HepG2 (cell line): Measurements from ENCODE around the gene GJB4. TPM values are rescaled to one million over a fixed set of nuclear protein-coding genes. Genes with fewer than 3 reads are reported as not detected.
"Not testable (repeated sequence)": the region's sequence is repeated elsewhere in the genome, so short reads cannot be mapped to it uniquely, and the experiment has no call there.

ENCODE experiments used
- ATAC-seq: fragments of 200-7000 bp; cut with Tn5 transposase; 3 replicates; pipeline ENCODE4 v1.9.1; 2020; ENCODE audit warnings: mild to moderate bottlenecking, moderate library complexity
- BruUV-seq: library from RNA; stranded (reverse); fragments of 400-500 nt; replicated peaks from 2 replicates; lab custom pipeline; 2021; lab: Mats Ljungman, UMichigan
- CTCF ChIA-PET: fragments of 300-600 bp; formaldehyde crosslinking; extraction: SDS; loops from one replicate; lab custom pipeline; 2021; ENCODE audit warnings: low total read pairs, inconsistent platforms, low intra/inter-chr PET ratio; lab: Yijun Ruan, JAX
- POLR2A ChIA-PET: fragments of 350-600 bp; sonication (Branson Sonifier 250); formaldehyde crosslinking; loops from one replicate; lab custom pipeline; 2020; ENCODE audit warnings: antibody characterized with exemption, inconsistent platforms; lab: Yijun Ruan, JAX
- DNase-seq: peaks from one replicate; pipeline ENCODE4 v3.0.0-alpha.2; 2015; ENCODE audit warnings: low spot score
- FAIRE-seq: peaks from 3 replicates; lab custom pipeline; 2011; peaks lifted over from hg19 to GRCh38; lab: Jason Lieb, UNC
- H2AFZ ChIP-seq: one replicate; pipeline ENCODE4 v1.6.1; 2011; ENCODE audit warnings: low read length, inconsistent platforms
- H3K27ac ChIP-seq: fragments of 300-600 bp; 3 replicates; pipeline ENCODE4 v1.8.0; 2011; ENCODE audit warnings: mixed run types, mild to moderate bottlenecking, mixed read lengths, low read length, inconsistent platforms; ENCODE audit not compliant: insufficient read depth; ENCODE audit errors: extremely low read length
- H3K27me3 ChIP-seq, 2 experiments: fragments of 200-600 bp in 1 of 2; 2 replicates in 1 of 2; 3 replicates in 1 of 2; pipeline versions ENCODE4 v1.6.0 to v1.8.0; 2011; ENCODE audit warnings: low read length in 2 of 2, mild to moderate bottlenecking in 2 of 2, moderate library complexity in 2 of 2, inconsistent platforms in 1 of 2; ENCODE audit not compliant: insufficient read depth in 2 of 2, control insufficient read depth in 1 of 2
- H3K36me3 ChIP-seq, 2 experiments: fragments of 200-600 bp in 1 of 2; replicated peaks in 1 of 2; 2 replicates in 1 of 2; 3 replicates in 1 of 2; pipeline versions ENCODE4 v1.5.1 to v1.8.0; 2011; ENCODE audit warnings: low read length in 2 of 2, inconsistent platforms in 1 of 2; ENCODE audit not compliant: insufficient read depth in 2 of 2, control insufficient read depth in 1 of 2
- H3K4me1 ChIP-seq: 2 replicates; pipeline ENCODE4 v1.5.1; 2012; ENCODE audit warnings: low read length, inconsistent platforms; ENCODE audit not compliant: insufficient read depth
- H3K4me2 ChIP-seq: 2 replicates; pipeline ENCODE4 v1.6.0; 2011; ENCODE audit warnings: low read depth, low read length, inconsistent platforms
- H3K4me3 ChIP-seq, 3 experiments: fragments of 200-600 bp in 1 of 3; sonication (generic), shearing (Covaris generic) in 1 of 3; replicated peaks in 1 of 3; 2 replicates each; pipeline ENCODE4 v1.5.1; 2011 to 2016; ENCODE audit warnings: low read length in 3 of 3, inconsistent platforms in 2 of 3, low read depth in 2 of 3, mild to moderate bottlenecking in 2 of 3, control low read depth in 1 of 3, mixed read lengths in 1 of 3; ENCODE audit not compliant: insufficient read depth in 1 of 3
- H3K79me2 ChIP-seq: one replicate; pipeline ENCODE4 v1.6.1; 2011; ENCODE audit warnings: low read length, inconsistent platforms; ENCODE audit not compliant: insufficient read depth
- H3K9ac ChIP-seq: 2 replicates; pipeline ENCODE4 v1.6.0; 2011; ENCODE audit warnings: mild to moderate bottlenecking, low read depth, low read length, inconsistent platforms; ENCODE audit not compliant: insufficient read depth
- H3K9me3 ChIP-seq: 2 replicates; pipeline ENCODE4 v1.5.1; 2012; ENCODE audit warnings: mild to moderate bottlenecking, low read length
- H4K20me1 ChIP-seq: 2 replicates; pipeline ENCODE4 v1.6.0; 2011; ENCODE audit warnings: inconsistent platforms, mild to moderate bottlenecking, low read length, moderate library complexity; ENCODE audit not compliant: insufficient read depth
- EP300 ChIP-seq, 3 experiments: sonication (generic) in 1 of 3; formaldehyde crosslinking in 1 of 3; IDR thresholded peaks; 2 replicates each; pipeline versions ENCODE4 v1.5.1 to v1.6.1; 2011 to 2020; ENCODE audit warnings: low read depth in 2 of 3, low read length in 2 of 3, borderline replicate concordance in 1 of 3, improper control_type of control experiment in 1 of 3, mild to moderate bottlenecking in 1 of 3, missing genetic modification reagents in 1 of 3, moderate library complexity in 1 of 3
- FOSL2 ChIP-seq: sonication (generic); formaldehyde crosslinking; IDR thresholded peaks from 2 replicates; pipeline ENCODE4 v1.4.0; 2020; ENCODE audit warnings: missing genetic modification reagents
- FOXO1 ChIP-seq: sonication (generic); formaldehyde crosslinking; IDR thresholded peaks from 2 replicates; pipeline ENCODE4 v1.4.0; 2020; ENCODE audit warnings: missing genetic modification reagents
- TCF12 ChIP-seq, 2 experiments: fragments of 450-650 bp in 1 of 2; sonication (generic) in 1 of 2; formaldehyde crosslinking in 1 of 2; IDR thresholded peaks; 2 replicates each; pipeline versions ENCODE4 v1.6.1 to v1.8.0; 2017 to 2022; ENCODE audit warnings: antibody characterized with exemption in 1 of 2, mild to moderate bottlenecking in 1 of 2, missing genetic modification reagents in 1 of 2, moderate library complexity in 1 of 2
- ZBTB25 ChIP-seq: IDR thresholded peaks from 2 replicates; pipeline ENCODE4 v1.6.1; 2018; ENCODE audit warnings: missing genetic modification reagents
- whole genome bisulfite sequencing: methylation state at CpG from one replicate; pipeline ENCODE4 v1.1.6; 2017; ENCODE audit warnings: low lambda C conversion rate; 5-methylcytosine and 5-hydroxymethylcytosine counted together
- in situ Hi-C: cut with HindIII; loops from 2 replicates; pipeline ENCODE4 v1.10.0; 2017; ENCODE audit warnings: low pct_unique_long_range_greater_than_20kb; ENCODE audit not compliant: extremely low pct_ligation_motif_present
- intact Hi-C: fragments of 100-400 bp; cut with micrococcal nuclease; formaldehyde crosslinking; loops from one replicate; pipeline ENCODE4 v1.10.0; 2022; ENCODE audit not compliant: unreplicated experiment
- polyA plus RNA-seq, 8 experiments: library from polyadenylated mRNA; depleted of rRNA in 3 of 8; stranded (reverse) in 7 of 8; unstranded in 1 of 8; fragments of >200 nt; fragmentation: Illumina TruSeq in 4 of 8; extraction: Trizol in 4 of 8; gene quantifications; 2 replicates each; pipeline versions ENCODE4 v1.2.1 to v1.2.3, GENCODE V29; 2011 to 2016; ENCODE audit warnings: low read depth in 4 of 8, missing spikeins in 1 of 8, mixed read lengths in 1 of 8; ENCODE audit not compliant: insufficient read depth in 1 of 8
- total RNA-seq, 5 experiments: library from RNA; depleted of rRNA; stranded (reverse); fragments of >200 nt; fragmentation: Illumina TruSeq; extraction: Trizol; gene quantifications; 2 replicates each; pipeline ENCODE4 v1.2.3, GENCODE V29; 2016; ENCODE audit warnings: low read depth in 1 of 5

The GJB4 gene
- total and polyA plus RNA-seq, 2 of the 13 experiments (the other 11 are each of a cell fraction or from before 2014, with no cell fraction given): not detected

DNA sequence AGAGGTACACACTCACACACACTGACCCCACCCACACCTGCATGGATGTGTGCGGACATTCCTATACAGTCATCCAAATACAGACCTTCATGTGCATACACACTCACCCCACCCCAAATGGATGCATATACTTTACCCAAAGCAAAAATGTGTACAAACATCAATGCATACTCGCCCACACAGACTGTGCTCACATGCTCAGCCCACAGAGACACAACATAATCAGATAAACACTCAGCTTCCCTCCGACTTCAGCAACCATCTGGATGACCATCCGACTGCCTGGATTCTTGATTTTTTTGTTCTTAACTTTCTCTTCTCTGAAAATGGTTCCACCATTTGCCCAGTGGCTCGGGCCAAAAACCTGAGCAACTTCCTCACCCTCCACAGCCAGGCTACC lies 29.1 kb upstream of the GJB4 start:
- ATAC-seq: no peak
- Histone ChIP-seq H4K20me1 (no peaks in the 10 kb centered on the region), H3K9ac (no peak overlapping the region), H3K27ac (no peak overlapping the region), H3K27me3 (peaks cover 2 to 5% of the 10 kb centered on the region in 2 experiments; a peak in 4 of 5 replicates), H3K4me3 (no peak overlapping the region), H3K4me1 (no peaks in the 10 kb centered on the region), H3K4me2 (no peak overlapping the region), H3K36me3 (no peaks in the 10 kb centered on the region), H3K79me2 (no peaks in the 10 kb centered on the region), H2AFZ (no peak overlapping the region), H3K9me3 (no peaks in the 10 kb centered on the region)
- intact Hi-C loops: no loop called here
- ChIA-PET CTCF (no interaction called here), POLR2A (no interaction called here)
- WGBS: 36% methylated on average over 5 of the region's 5 CpGs
- no peak for TF ChIP-seq EP300 (IDR thresholded peaks at IDR 0.05; ENCODE audit: low read depth in 2 of 2, low read length in 2 of 2)
- TF ChIP-seq EP300 (CRISPR knock-in tag; IDR thresholded peaks at IDR 0.05; ENCODE audit: borderline replicate concordance): no peak
- no peak for TF ChIP-seq TCF12 (IDR thresholded peaks at IDR 0.05)
- TF ChIP-seq TCF12 (CRISPR knock-in tag; IDR thresholded peaks at IDR 0.05): no peak
- no peak for TF ChIP-seq ZBTB25
- TF ChIP-seq FOXO1: no peak
- TF ChIP-seq FOSL2 (CRISPR knock-in tag): no peak
- no peak for DNase-seq
- in situ Hi-C loops: no loop called here
- BruUV-seq: no TSS peak
- FAIRE-seq: no peak

- H3K27ac ChIP-seq, H3K4me1 ChIP-seq, H3K36me3 ChIP-seq, H3K4me2 ChIP-seq, POLR2A ChIA-PET, DNase-seq, CTCF ChIA-PET, in situ Hi-C loops, BruUV-seq, ATAC-seq, H4K20me1 ChIP-seq, H2AFZ ChIP-seq, H3K79me2 ChIP-seq, H3K9ac ChIP-seq, H3K9me3 ChIP-seq, intact Hi-C loops, FAIRE-seq, H3K4me3 ChIP-seq: not testable (repeated sequence)
- 2% methylated on average over 7 of the region's 7 CpGs for WGBS
- H3K27me3 ChIP-seq: peaks cover 4 to 13% of the 10 kb centered on the region in 2 experiments; a peak in 4 of 5 replicates
These were observed 26.7 kb upstream of the GJB4 start for GRCh38 chr1:34732831-34733230.
